GM20000 (cell line): ENCODE results near the gene PDCD10.
A peak's percentile ranks its signal among the peaks of the same experiment; 100 is the strongest.

Experiments used
- DNase-seq: peaks from one replicate; pipeline ENCODE4 v3.0.0; 2012; ENCODE audit warnings: low spot score
- TF ChIP-seq, protein P1 (sequence below): IDR thresholded peaks from 2 replicates; pipeline ENCODE4 v1.5.1; 2012; ENCODE audit warnings: mild to moderate bottlenecking, control low read depth; ENCODE audit errors: extremely low read depth, missing control alignments

The PDCD10 gene

DNA sequence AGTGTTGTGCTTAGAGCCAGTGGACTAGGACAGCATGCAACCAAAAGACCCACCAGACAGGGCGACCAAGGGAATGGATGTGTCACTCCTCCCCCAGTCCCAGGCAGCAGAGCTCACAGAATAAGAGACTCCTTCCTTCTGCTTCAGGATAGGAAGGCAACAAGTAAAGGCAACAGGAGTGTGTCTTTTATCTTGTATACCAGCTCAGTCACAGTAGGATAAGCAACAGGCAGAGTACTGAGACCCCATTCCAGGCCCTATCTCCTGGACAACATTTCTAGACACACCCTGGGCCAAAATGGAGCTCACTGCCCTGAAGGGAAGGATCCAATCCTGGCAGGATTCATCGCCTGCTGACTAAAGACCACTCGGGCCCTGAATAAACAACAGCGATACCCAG lies 25.0 kb downstream of the PDCD10 start:
- no peak for DNase-seq
- TF ChIP-seq, protein P1, sequence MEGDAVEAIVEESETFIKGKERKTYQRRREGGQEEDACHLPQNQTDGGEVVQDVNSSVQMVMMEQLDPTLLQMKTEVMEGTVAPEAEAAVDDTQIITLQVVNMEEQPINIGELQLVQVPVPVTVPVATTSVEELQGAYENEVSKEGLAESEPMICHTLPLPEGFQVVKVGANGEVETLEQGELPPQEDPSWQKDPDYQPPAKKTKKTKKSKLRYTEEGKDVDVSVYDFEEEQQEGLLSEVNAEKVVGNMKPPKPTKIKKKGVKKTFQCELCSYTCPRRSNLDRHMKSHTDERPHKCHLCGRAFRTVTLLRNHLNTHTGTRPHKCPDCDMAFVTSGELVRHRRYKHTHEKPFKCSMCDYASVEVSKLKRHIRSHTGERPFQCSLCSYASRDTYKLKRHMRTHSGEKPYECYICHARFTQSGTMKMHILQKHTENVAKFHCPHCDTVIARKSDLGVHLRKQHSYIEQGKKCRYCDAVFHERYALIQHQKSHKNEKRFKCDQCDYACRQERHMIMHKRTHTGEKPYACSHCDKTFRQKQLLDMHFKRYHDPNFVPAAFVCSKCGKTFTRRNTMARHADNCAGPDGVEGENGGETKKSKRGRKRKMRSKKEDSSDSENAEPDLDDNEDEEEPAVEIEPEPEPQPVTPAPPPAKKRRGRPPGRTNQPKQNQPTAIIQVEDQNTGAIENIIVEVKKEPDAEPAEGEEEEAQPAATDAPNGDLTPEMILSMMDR: no peak

DNA sequence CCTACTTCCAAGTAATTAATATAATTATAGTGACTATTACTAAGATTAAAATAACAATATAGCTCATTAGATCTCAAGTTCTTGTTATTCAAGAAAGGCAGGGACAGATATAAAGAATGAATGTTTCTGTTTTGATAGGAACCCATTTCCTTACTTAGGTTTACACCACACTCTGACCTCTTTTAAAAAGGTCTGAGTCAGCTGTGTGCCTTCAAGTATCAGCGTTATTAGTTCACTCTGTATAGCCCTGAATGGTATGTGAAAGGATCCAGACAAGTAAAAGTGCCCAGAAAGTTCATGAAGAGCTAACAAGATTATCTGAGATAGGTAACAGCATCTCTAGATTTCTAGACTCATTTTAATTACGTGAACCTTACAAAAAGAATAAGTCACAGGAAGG lies 28.9 kb downstream of the PDCD10 start:
- TF ChIP-seq, protein P1: no peak
- no peak for DNase-seq

DNA sequence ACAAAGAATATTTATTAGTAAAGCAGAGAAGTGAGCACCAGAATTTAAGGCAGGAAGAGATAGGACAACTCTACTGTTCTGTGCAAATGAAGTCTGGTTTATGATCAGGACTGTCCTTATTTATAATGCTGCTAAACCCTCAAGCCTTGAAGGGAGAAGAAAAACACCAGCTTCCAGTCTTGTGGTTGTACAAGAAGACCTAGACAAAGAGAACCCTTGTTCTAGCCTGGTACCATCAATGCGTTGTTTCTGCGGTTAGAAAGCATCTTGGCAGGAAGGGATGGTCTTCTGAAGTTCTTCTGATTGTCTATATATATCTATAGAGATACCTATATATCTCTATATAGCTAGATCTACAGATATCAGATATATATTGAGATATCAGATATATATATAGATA lies 33.8 kb downstream of the PDCD10 start:
- DNase-seq: no peak
- TF ChIP-seq, protein P1: no peak

DNA sequence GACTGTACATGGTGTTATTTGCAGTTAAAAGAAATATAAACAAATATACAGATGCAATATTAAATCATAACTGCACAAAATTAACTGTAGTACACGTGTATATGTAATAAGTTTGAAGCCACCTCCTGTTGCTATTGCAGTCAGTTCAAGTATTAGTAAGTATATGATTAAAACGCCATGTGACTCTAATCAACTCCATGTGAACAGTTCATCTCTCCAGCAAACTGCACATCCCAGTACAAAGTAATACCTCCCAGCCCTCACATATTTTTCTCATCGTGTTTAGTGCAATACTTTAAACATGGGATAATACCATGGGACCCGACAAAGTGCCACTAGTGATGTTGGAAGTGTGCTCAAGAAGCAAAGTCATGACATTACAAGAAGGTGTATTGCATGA lies 34.6 kb downstream of the PDCD10 start:
- TF ChIP-seq, protein P1: no peak
- no peak for DNase-seq

DNA sequence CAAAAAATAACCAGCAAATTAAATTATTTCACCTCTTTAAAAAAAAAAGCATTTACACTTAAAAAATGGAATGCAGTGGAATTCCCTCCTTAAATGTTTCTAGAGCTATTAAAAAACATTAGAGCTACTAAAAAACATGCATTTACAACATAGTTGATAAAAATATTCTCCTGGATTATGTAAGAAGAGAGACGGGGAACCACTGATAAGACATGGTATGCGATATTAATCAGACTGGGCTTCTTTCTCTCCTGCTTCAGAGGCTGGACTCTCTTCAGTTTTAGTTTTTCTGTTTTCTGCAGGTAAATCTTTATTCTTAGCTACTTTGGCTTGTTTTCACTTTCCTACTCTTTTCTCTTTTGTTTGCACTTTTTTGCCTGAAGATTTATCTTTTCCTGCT lies 40.6 kb downstream of the PDCD10 start:
- TF ChIP-seq, protein P1: no peak
- DNase-seq: no peak

DNA sequence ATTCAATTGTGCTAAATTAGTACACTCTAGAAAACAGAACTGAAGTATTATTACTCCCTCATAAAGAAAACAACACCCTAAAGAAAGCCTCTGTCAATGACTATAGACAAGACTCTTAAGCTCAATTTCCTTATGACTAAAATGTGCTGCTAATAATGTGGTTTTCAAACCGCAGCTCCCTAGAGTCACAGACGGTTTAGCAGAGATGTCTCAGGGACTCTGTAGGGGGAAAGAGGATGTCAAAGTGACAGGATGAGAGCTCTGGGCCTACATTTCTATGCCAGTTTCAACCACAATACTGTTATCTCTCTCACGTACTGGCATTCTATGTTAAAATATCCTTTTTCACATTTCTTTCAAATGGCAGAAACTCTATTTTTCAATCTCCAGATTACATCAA lies 43.3 kb downstream of the PDCD10 start:
- TF ChIP-seq, protein P1: no peak
- DNase-seq: peak; percentile 58

DNA sequence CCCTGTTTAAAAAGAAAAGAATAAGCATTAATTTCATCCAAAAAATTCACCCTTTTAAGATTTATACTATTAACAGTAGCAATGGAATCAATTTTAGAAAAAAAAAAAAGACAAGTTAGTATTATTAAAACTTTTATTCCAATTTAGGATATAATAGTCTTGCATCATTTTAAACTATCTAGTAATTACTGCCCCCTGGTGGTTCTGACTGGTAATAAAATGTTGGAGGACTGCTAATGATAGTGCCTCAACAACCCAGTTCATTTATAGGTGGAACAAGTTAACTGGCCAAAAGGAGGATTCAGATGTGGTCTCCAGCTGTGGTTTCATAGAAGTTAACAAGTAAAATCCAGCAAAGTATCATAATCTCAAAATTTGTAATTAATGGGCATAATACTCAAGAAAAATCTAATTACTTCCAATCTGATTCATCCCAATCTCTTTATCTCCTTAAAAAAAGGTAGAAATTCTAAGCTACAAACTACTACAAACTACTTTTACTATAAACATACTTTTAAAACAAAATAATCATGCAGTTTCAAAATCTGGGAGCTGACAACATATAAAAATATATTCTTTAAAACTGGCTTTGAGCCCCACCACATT lies 50.2 kb downstream of the PDCD10 start:
- DNase-seq: peak; percentile 38
- TF ChIP-seq, protein P1: peak; percentile 18
